ENCODE results near the gene DRC7.
"Not testable (repeated sequence)": the region's sequence is repeated elsewhere in the genome, so short reads cannot be mapped to it uniquely, and the experiment has no call there.

DRC7 gene

GRCh38 chr16:57711993-57712392 lies 17.4 kb downstream of the DRC7 start:
- DNase-seq (ENCODE audit: extremely low read depth in 1 of 2, low read depth in 1 of 2): no peak

GRCh38 chr16:57712569-57712968 lies 18.0 kb downstream of the DRC7 start:
- not testable (repeated sequence) for DNase-seq (ENCODE audit: extremely low read depth in 1 of 2, low read depth in 1 of 2)

- DNase-seq (ENCODE audit: extremely low read depth in 1 of 2, low read depth in 1 of 2): no peak
Measured at GRCh38 chr16:57713596-57713995, 19.0 kb downstream of the DRC7 start.

- DNase-seq (ENCODE audit: extremely low read depth in 1 of 2, low read depth in 1 of 2): no peak
Measured at GRCh38 chr16:57714047-57714446, 19.4 kb downstream of the DRC7 start.

GRCh38 chr16:57720142-57720575 lies 25.6 kb downstream of the DRC7 start:
- DNase-seq (ENCODE audit: extremely low read depth in 1 of 2, low read depth in 1 of 2): peak in 1 of 2 donors; percentile 11

- DNase-seq (ENCODE audit: extremely low read depth in 1 of 2, low read depth in 1 of 2): no peak
Measured at GRCh38 chr16:57721356-57722209, 27.0 kb downstream of the DRC7 start.

GRCh38 chr16:57722210-57722499 lies 27.5 kb downstream of the DRC7 start:
- no peak for DNase-seq (ENCODE audit: extremely low read depth in 1 of 2, low read depth in 1 of 2)

GRCh38 chr16:57722651-57723050 lies 28.0 kb downstream of the DRC7 start:
- DNase-seq (ENCODE audit: extremely low read depth in 1 of 2, low read depth in 1 of 2): no peak

GRCh38 chr16:57723170-57723569 lies 28.6 kb downstream of the DRC7 start:
- DNase-seq (ENCODE audit: extremely low read depth in 1 of 2, low read depth in 1 of 2): no peak

- no peak for DNase-seq (ENCODE audit: extremely low read depth in 1 of 2, low read depth in 1 of 2)
Measured at GRCh38 chr16:57724531-57724930, 29.9 kb downstream of the DRC7 start.

GRCh38 chr16:57725151-57725550 lies 30.5 kb downstream of the DRC7 start:
- DNase-seq (ENCODE audit: extremely low read depth in 1 of 2, low read depth in 1 of 2): no peak

- no peak for DNase-seq (ENCODE audit: extremely low read depth in 1 of 2, low read depth in 1 of 2)
Measured at GRCh38 chr16:57725554-57725953, 30.9 kb downstream of the DRC7 start.

GRCh38 chr16:57725976-57726375 lies 31.4 kb downstream of the DRC7 start:
- no peak for DNase-seq (ENCODE audit: extremely low read depth in 1 of 2, low read depth in 1 of 2)

GRCh38 chr16:57726433-57726947 lies 31.9 kb downstream of the DRC7 start:
- no peak for DNase-seq (ENCODE audit: extremely low read depth in 1 of 2, low read depth in 1 of 2)

GRCh38 chr16:57727610-57728009 lies 33.0 kb downstream of the DRC7 start:
- DNase-seq (ENCODE audit: extremely low read depth in 1 of 2, low read depth in 1 of 2): no peak

- DNase-seq (ENCODE audit: extremely low read depth in 1 of 2, low read depth in 1 of 2): no peak
Measured at GRCh38 chr16:57728336-57729181, 34.0 kb downstream of the DRC7 start.

GRCh38 chr16:57729182-57729484 lies 34.5 kb downstream of the DRC7 start:
- DNase-seq (ENCODE audit: extremely low read depth in 1 of 2, low read depth in 1 of 2): no peak

GRCh38 chr16:57729852-57730251 lies 35.2 kb downstream of the DRC7 start:
- DNase-seq (ENCODE audit: extremely low read depth in 1 of 2, low read depth in 1 of 2): not testable (repeated sequence)

- DNase-seq (ENCODE audit: extremely low read depth in 1 of 2, low read depth in 1 of 2): no peak
Measured at GRCh38 chr16:57730771-57731730, 36.4 kb downstream of the DRC7 start.

- no peak for DNase-seq (ENCODE audit: extremely low read depth in 1 of 2, low read depth in 1 of 2)
Measured at GRCh38 chr16:57732037-57732436, 37.4 kb downstream of the DRC7 start.

GRCh38 chr16:57732714-57733113 lies 38.1 kb downstream of the DRC7 start:
- DNase-seq (ENCODE audit: extremely low read depth in 1 of 2, low read depth in 1 of 2): no peak

Measured in activated CD8-positive, alpha-beta memory T cell treated with anti-CD3 and anti-CD28 coated beads for 1 hour (primary cell).